H1 (cell line): ENCODE measurements around the gene ZBTB20.

Experiments used
- ASH2L ChIP-seq: fragments of 200-600, 300-600 bp; sonication (generic); IDR thresholded peaks from one replicate; pipeline ENCODE4 v1.7.1; 2017; ENCODE audit warnings: low read length
- CBX8 ChIP-seq: fragments of 300-800, 300-1000 bp; sonication (generic); IDR thresholded peaks from 2 replicates; pipeline ENCODE4 v1.7.1; 2016; ENCODE audit warnings: low read depth, low read length, borderline replicate concordance
- CTCF ChIP-seq, 3 experiments: IDR thresholded peaks; 1 replicate in 2 of 3; 2 replicates in 1 of 3; pipeline versions ENCODE4 v1.5.1 to v1.6.1; 2011; ENCODE audit warnings: low read length in 3 of 3, mild to moderate bottlenecking in 3 of 3, inconsistent platforms in 2 of 3, low read depth in 1 of 3, moderate library complexity in 1 of 3; ENCODE audit not compliant: insufficient read depth in 1 of 3; ENCODE audit errors: control extremely low read depth in 1 of 3
- JUN ChIP-seq: IDR thresholded peaks from 2 replicates; pipeline ENCODE4 v1.6.1; 2011; ENCODE audit warnings: low read depth, mild to moderate bottlenecking, improper control_type of control experiment, low read length
- MAFK ChIP-seq: IDR thresholded peaks from 2 replicates; pipeline ENCODE4 v1.6.1; 2012; ENCODE audit warnings: low read depth, mild to moderate bottlenecking, improper control_type of control experiment, low read length
- POLR2A ChIP-seq, 2 experiments: IDR thresholded peaks; 1 replicate in 1 of 2; 2 replicates in 1 of 2; pipeline ENCODE4 v1.6.1; 2011; ENCODE audit warnings: low read depth in 2 of 2, low read length in 2 of 2, mild to moderate bottlenecking in 2 of 2; ENCODE audit errors: control extremely low read depth in 1 of 2
- RFX5 ChIP-seq: IDR thresholded peaks from 2 replicates; pipeline ENCODE4 v1.6.1; 2011; ENCODE audit warnings: low read depth, low read length, improper control_type of control experiment, borderline replicate concordance
- SP1 ChIP-seq: IDR thresholded peaks from 2 replicates; pipeline ENCODE4 v1.6.1; 2011; ENCODE audit warnings: low read depth, low read length

DNA sequence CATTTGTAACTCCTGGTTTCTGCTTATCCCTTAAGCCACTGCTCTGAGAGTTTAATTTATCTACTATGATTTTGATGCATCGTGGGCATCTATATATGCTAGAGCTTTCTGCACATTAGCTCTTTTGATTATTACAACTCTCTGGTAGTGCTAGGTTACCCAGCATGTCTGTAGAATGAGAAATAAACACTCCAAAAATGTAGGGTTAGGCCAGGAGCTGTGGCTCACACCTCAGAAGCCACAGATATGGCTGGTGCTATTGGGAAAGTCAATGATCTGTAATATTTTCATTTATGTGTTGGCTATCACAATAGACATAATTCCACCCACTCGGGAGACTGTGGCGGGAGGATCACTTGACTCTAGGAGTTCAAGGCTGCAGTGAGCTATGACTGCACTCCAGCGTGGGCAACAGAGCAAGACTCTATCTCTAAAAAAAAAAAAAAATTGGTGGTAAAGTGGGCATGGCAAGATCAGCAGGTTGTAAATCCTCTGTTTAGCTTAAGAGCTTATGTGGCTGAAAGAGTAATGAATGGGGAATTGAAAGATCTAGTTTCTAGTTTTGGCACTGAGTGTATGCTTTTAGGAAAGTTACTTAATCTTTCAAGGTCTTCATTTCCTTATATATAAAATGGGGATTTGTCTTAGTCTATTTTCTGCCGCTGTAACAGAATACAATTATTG lies 847.0 kb downstream of the ZBTB20 start:
- no peak for TF ChIP-seq CBX8
- TF ChIP-seq POLR2A (IDR thresholded peaks at IDR 0.05; ENCODE audit: control extremely low read depth in 1 of 2, low read depth in 2 of 2, low read length in 2 of 2): no peak
- no peak for TF ChIP-seq RFX5
- no peak for TF ChIP-seq SP1
- no peak for TF ChIP-seq JUN
- no peak for TF ChIP-seq ASH2L
- no peak for TF ChIP-seq CTCF (IDR thresholded peaks at IDR 0.05; ENCODE audit: control extremely low read depth in 1 of 3, insufficient read depth in 1 of 3, low read depth in 1 of 3, low read length in 3 of 3)
- TF ChIP-seq MAFK: no peak
